Breast epithelium (tissue), 3 donors: ENCODE data around the gene CCDC137.

ENCODE experiments used
- POLR2A ChIP-seq: fragments of 450-650 bp; IDR thresholded peaks from one replicate; pipeline ENCODE4 v1.6.1; 2016; ENCODE audit warnings: antibody characterized with exemption, mild to moderate bottlenecking, moderate library complexity
- TF ChIP-seq, protein P1 (sequence below), 3 donors: fragments of 450-650 bp; IDR thresholded peaks; one replicate each; pipeline ENCODE4 v1.5.1; 2016 to 2017; ENCODE audit warnings: antibody characterized with exemption in 3 of 3, mild to moderate bottlenecking in 3 of 3, moderate library complexity in 3 of 3

DNA sequence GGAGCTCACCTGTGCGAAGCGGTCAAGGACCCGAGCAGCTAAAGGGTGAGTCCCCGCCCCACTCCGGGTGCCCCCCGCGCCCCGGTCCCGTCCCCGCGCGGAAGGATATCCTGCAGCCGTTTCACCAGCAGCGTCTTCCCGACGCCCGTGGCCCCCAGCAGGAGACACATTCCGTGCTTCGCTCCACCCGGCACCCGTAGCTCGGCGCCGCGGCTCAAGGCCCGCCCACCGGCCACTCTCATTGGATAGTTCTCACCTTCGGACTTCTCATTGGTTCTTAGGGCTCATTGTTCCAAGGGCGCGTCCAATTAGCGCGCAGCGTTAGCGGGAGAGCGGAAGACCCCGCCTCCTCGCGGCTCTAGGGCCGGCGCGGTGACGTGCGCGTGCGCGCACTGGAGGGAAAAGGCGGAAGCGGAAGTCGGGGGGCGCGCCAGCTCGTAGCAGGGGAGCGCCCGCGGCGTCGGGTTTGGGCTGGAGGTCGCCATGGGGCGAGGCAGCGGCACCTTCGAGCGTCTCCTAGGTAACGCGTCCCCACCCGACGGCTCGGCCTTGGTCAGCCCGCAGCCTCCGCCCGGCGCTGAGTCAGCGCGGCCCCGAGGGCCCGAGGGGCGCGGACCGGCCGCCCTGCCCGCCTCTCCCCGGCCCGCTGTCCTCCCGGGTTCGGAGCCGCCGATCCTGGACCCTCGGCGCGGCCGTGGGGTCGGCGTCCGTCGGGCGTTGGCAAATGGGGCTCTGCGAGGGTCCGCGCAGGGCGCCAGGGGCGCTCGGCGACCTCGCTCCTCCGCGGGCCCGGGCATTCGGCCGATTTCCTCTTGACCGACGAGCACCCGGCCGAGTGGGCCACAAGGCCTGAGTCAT is 17.3 kb downstream of the CCDC137 start, which contains the start of the genes ARL16 and HGS:
- TF ChIP-seq, protein P1, sequence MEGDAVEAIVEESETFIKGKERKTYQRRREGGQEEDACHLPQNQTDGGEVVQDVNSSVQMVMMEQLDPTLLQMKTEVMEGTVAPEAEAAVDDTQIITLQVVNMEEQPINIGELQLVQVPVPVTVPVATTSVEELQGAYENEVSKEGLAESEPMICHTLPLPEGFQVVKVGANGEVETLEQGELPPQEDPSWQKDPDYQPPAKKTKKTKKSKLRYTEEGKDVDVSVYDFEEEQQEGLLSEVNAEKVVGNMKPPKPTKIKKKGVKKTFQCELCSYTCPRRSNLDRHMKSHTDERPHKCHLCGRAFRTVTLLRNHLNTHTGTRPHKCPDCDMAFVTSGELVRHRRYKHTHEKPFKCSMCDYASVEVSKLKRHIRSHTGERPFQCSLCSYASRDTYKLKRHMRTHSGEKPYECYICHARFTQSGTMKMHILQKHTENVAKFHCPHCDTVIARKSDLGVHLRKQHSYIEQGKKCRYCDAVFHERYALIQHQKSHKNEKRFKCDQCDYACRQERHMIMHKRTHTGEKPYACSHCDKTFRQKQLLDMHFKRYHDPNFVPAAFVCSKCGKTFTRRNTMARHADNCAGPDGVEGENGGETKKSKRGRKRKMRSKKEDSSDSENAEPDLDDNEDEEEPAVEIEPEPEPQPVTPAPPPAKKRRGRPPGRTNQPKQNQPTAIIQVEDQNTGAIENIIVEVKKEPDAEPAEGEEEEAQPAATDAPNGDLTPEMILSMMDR (IDR thresholded peaks at IDR 0.05): no peak
- no peak for TF ChIP-seq POLR2A
